ENCODE results near the gene ETF1. TPM values are rescaled to one million over a fixed set of nuclear protein-coding genes. Genes with fewer than 3 reads are reported as not detected.
"Not testable (repeated sequence)": the region's sequence is repeated elsewhere in the genome, so short reads cannot be mapped to it uniquely, and the experiment has no call there.

The ETF1 gene
- total RNA-seq, 2 donors from 2014 or later: 81.5 to 96.2 TPM

- TF ChIP-seq CTCF (IDR thresholded peaks at IDR 0.05): no peak
- H3K4me3 ChIP-seq: no peak overlapping the region
- no peak overlapping the region for H3K27ac ChIP-seq
- intact Hi-C loops (cut with DNase I): loop anchor here (5.0 kb wide), 1 partner anchor 32 kb away; no protein-coding TSS in a partner anchor
- peaks cover 17% of the 10 kb centered on the region for H3K27me3 ChIP-seq
- H3K36me3 ChIP-seq: no peaks in the 10 kb centered on the region
- no peaks in the 10 kb centered on the region for H3K4me1 ChIP-seq
- H3K9ac ChIP-seq (ENCODE audit: low read depth in 2 of 2, low read length in 2 of 2): no peak overlapping the region
- DNase-seq: no peak
- H3K9me3 ChIP-seq: no peaks in the 10 kb centered on the region
Measured at GRCh38 chr5:138489683-138490061, 53.4 kb downstream of the ETF1 start.

- H3K4me1 ChIP-seq: no peaks in the 10 kb centered on the region
- no peak overlapping the region for H3K27ac ChIP-seq
- peaks cover 17% of the 10 kb centered on the region for H3K27me3 ChIP-seq
- H3K9ac ChIP-seq (ENCODE audit: low read depth in 2 of 2, low read length in 2 of 2): no peak overlapping the region
- H3K4me3 ChIP-seq: no peak overlapping the region
- no peaks in the 10 kb centered on the region for H3K9me3 ChIP-seq
- no peak for TF ChIP-seq CTCF (IDR thresholded peaks at IDR 0.05)
- H3K36me3 ChIP-seq: no peaks in the 10 kb centered on the region
- no peak for DNase-seq
- intact Hi-C loops (cut with DNase I): no loop called here
Measured at GRCh38 chr5:138488481-138488945, 54.5 kb downstream of the ETF1 start.

GRCh38 chr5:138482638-138483037, 60.4 kb downstream of the ETF1 start:
- Histone ChIP-seq H3K27ac (no peak overlapping the region), H3K4me1 (no peaks in the 10 kb centered on the region), H3K4me3 (no peak overlapping the region), H3K36me3 (no peaks in the 10 kb centered on the region), H3K9ac (ENCODE audit: low read depth in 2 of 2, low read length in 2 of 2) (no peak overlapping the region), H3K9me3 (no peaks in the 10 kb centered on the region), H3K27me3 (no peaks in the 10 kb centered on the region)
- no peak for TF ChIP-seq CTCF (IDR thresholded peaks at IDR 0.05)
- no peak for DNase-seq
- intact Hi-C loops (cut with DNase I): no loop called here

- Histone ChIP-seq H3K36me3 (no peaks in the 10 kb centered on the region), H3K27me3 (no peaks in the 10 kb centered on the region), H3K27ac (no peak overlapping the region), H3K9ac (ENCODE audit: low read depth in 2 of 2, low read length in 2 of 2) (no peak overlapping the region), H3K4me3 (no peak overlapping the region), H3K9me3 (no peaks in the 10 kb centered on the region), H3K4me1 (no peaks in the 10 kb centered on the region)
- TF ChIP-seq CTCF (IDR thresholded peaks at IDR 0.05): no peak
- intact Hi-C loops (cut with DNase I): no loop called here
- no peak for DNase-seq
Measured at GRCh38 chr5:138476918-138477317, 66.1 kb downstream of the ETF1 start.

GRCh38 chr5:138473151-138473550, 69.9 kb downstream of the ETF1 start:
- H3K9ac ChIP-seq (ENCODE audit: low read depth in 2 of 2, low read length in 2 of 2); H3K27me3 ChIP-seq; H3K36me3 ChIP-seq; DNase-seq; H3K27ac ChIP-seq; H3K9me3 ChIP-seq; H3K4me1 ChIP-seq; intact Hi-C loops (cut with DNase I); H3K4me3 ChIP-seq: not testable (repeated sequence)

- TF ChIP-seq CTCF (IDR thresholded peaks at IDR 0.05): no peak
- Histone ChIP-seq H3K9ac (ENCODE audit: low read depth in 2 of 2, low read length in 2 of 2) (no peak overlapping the region), H3K4me1 (no peaks in the 10 kb centered on the region), H3K27ac (no peak overlapping the region), H3K4me3 (no peak overlapping the region), H3K9me3 (no peaks in the 10 kb centered on the region), H3K27me3 (no peaks in the 10 kb centered on the region), H3K36me3 (no peaks in the 10 kb centered on the region)
- intact Hi-C loops (cut with DNase I): no loop called here
- no peak for DNase-seq
Measured at GRCh38 chr5:138472353-138472752, 70.7 kb downstream of the ETF1 start.
